Keratinocyte (primary cell): ENCODE data around the gene CDK15. TPM values are rescaled to one million over a fixed set of nuclear protein-coding genes. Genes with fewer than 3 reads are reported as not detected.

Experiments used
- DNase-seq: peaks from one replicate; pipeline ENCODE4 v3.0.0-alpha.2; 2011; ENCODE audit warnings: low read depth, missing footprints, low spot score
- FAIRE-seq: peaks from 2 replicates; lab custom pipeline; 2011; peaks lifted over from hg19 to GRCh38; lab: Jason Lieb, UNC
- H2AFZ ChIP-seq: 2 replicates; pipeline ENCODE4 v1.6.0; 2012; ENCODE audit warnings: low read length, control low read depth, inconsistent platforms; ENCODE audit not compliant: control insufficient read depth
- H3K27ac ChIP-seq: 2 replicates; pipeline ENCODE4 v1.5.1; 2011; ENCODE audit warnings: low read length; ENCODE audit not compliant: control insufficient read depth, insufficient read depth
- H3K27me3 ChIP-seq: 3 replicates; pipeline ENCODE4 v1.6.0; 2011; ENCODE audit warnings: low read length; ENCODE audit not compliant: control insufficient read depth, insufficient read depth; ENCODE audit errors: extremely low read depth
- H3K36me3 ChIP-seq, 2 experiments: 2 replicates in 1 of 2; 3 replicates in 1 of 2; pipeline ENCODE4 v1.5.1; 2011; ENCODE audit warnings: low read length in 2 of 2, mild to moderate bottlenecking in 1 of 2; ENCODE audit not compliant: control insufficient read depth in 2 of 2, insufficient read depth in 2 of 2; ENCODE audit errors: extremely low read depth in 1 of 2
- H3K4me1 ChIP-seq: 3 replicates; pipeline ENCODE4 v1.5.1; 2011; ENCODE audit warnings: low read length; ENCODE audit not compliant: control insufficient read depth, insufficient read depth; ENCODE audit errors: extremely low read depth
- H3K4me2 ChIP-seq: 3 replicates; pipeline ENCODE4 v1.6.0; 2011; ENCODE audit warnings: low read depth, low read length; ENCODE audit not compliant: control insufficient read depth, insufficient read depth; ENCODE audit errors: extremely low read depth
- H3K4me3 ChIP-seq, 3 experiments: fragments of 200-600 bp in 1 of 3; sonication (generic) in 1 of 3; 2 replicates in 2 of 3; 3 replicates in 1 of 3; pipeline ENCODE4 v1.5.1; 2011 to 2016; ENCODE audit warnings: low read length in 3 of 3, mild to moderate bottlenecking in 3 of 3, control low read depth in 2 of 3, inconsistent platforms in 1 of 3, low read depth in 1 of 3, mixed read lengths in 1 of 3, mixed run types in 1 of 3, moderate library complexity in 1 of 3; ENCODE audit not compliant: control insufficient read depth in 2 of 3, insufficient read depth in 2 of 3; ENCODE audit errors: extremely low read depth in 1 of 3
- H3K79me2 ChIP-seq: 2 replicates; pipeline ENCODE4 v1.6.0; 2012; ENCODE audit warnings: low read length; ENCODE audit not compliant: control insufficient read depth, insufficient read depth
- H3K9ac ChIP-seq: 3 replicates; pipeline ENCODE4 v1.6.0; 2011; ENCODE audit warnings: low read length; ENCODE audit not compliant: control insufficient read depth, insufficient read depth; ENCODE audit errors: extremely low read depth
- H3K9me1 ChIP-seq: 3 replicates; pipeline ENCODE4 v1.6.0; 2011; ENCODE audit warnings: low read length; ENCODE audit not compliant: control insufficient read depth, insufficient read depth; ENCODE audit errors: extremely low read depth
- H3K9me3 ChIP-seq: 2 replicates; pipeline ENCODE4 v1.5.1; 2012; ENCODE audit warnings: low read depth, low read length; ENCODE audit not compliant: control insufficient read depth
- H4K20me1 ChIP-seq: 3 replicates; pipeline ENCODE4 v1.6.0; 2011; ENCODE audit warnings: low read length; ENCODE audit not compliant: control insufficient read depth, insufficient read depth; ENCODE audit errors: extremely low read depth
- CTCF ChIP-seq, 3 experiments: IDR thresholded peaks in 1 of 3; conservative IDR thresholded peaks in 1 of 3; optimal IDR thresholded peaks in 1 of 3; 2 replicates in 2 of 3; 3 replicates in 1 of 3; pipeline versions ENCODE3 to v1.5.1; 2011; ENCODE audit warnings: low read length in 3 of 3, mild to moderate bottlenecking in 3 of 3, moderate library complexity in 2 of 3, control low read depth in 1 of 3, inconsistent platforms in 1 of 3; ENCODE audit not compliant: insufficient read depth in 2 of 3; ENCODE audit errors: extremely low read depth in 1 of 3
- EZH2 ChIP-seq: IDR thresholded peaks from one replicate; pipeline ENCODE4 v1.6.1; 2012; ENCODE audit warnings: inconsistent platforms, mild to moderate bottlenecking, low read length, moderate library complexity
- dilution Hi-C: fragments of 300-500 bp; cut with MboI; formaldehyde crosslinking; loops from one replicate; pipeline ENCODE4 v1.7.0; 2020; ENCODE audit warnings: low sequenced_read_pairs; ENCODE audit not compliant: extremely low pct_ligation_motif_present
- polyA plus RNA-seq, 5 experiments: library from polyadenylated mRNA; depleted of rRNA in 3 of 5; stranded (reverse) in 3 of 5; stranded (forward) in 1 of 5; unstranded in 1 of 5; fragments of >200 nt; gene quantifications; 1 replicate in 1 of 5; 2 replicates in 3 of 5; 3 replicates in 1 of 5; pipeline versions ENCODE4 v1.2.1 to v1.2.3, GENCODE V29; 2011 to 2012; ENCODE audit warnings: missing spikeins in 2 of 5, low read depth in 1 of 5, low replicate concordance in 1 of 5

The CDK15 gene
- polyA plus RNA-seq, 1 donor (not counting 4 experiments of a cell fraction or from before 2014, with no cell fraction given), result 0.96 TPM

- H3K4me3 ChIP-seq, result no peak overlapping the region
- FAIRE-seq, result no peak
- dilution Hi-C loops, result no loop called here
- no peak overlapping the region for H3K27ac ChIP-seq
- H3K4me2 ChIP-seq, result no peak overlapping the region
- no peaks in the 10 kb centered on the region for H3K36me3 ChIP-seq
- no peaks in the 10 kb centered on the region for H3K79me2 ChIP-seq
- H3K4me1 ChIP-seq, result peaks cover 3% of the 10 kb centered on the region
- H3K9me3 ChIP-seq, result no peaks in the 10 kb centered on the region
- no peaks in the 10 kb centered on the region for H3K9me1 ChIP-seq
- TF ChIP-seq EZH2 (no peak), CTCF (optimal IDR thresholded peaks at IDR 0.05 in 1 of 3, IDR thresholded peaks at IDR 0.05 in 1 of 3, conservative IDR thresholded peaks at IDR 0.05 in 1 of 3; ENCODE audit: extremely low read depth in 1 of 3, insufficient read depth in 2 of 3, low read length in 3 of 3) (no peak)
- no peak overlapping the region for H2AFZ ChIP-seq
- no peaks in the 10 kb centered on the region for H3K27me3 ChIP-seq
- no peak overlapping the region for H3K9ac ChIP-seq
- no peaks in the 10 kb centered on the region for H4K20me1 ChIP-seq
- no peak for DNase-seq
Measured at GRCh38 chr2:201900362-201900761, 94.0 kb downstream of the CDK15 start.

- Histone ChIP-seq H3K9me1 (no peaks in the 10 kb centered on the region), H3K9ac (no peak overlapping the region), H3K4me1 (peaks cover 3% of the 10 kb centered on the region), H3K36me3 (no peaks in the 10 kb centered on the region), H3K4me2 (no peak overlapping the region), H3K4me3 (no peak overlapping the region), H4K20me1 (no peaks in the 10 kb centered on the region), H3K27me3 (no peaks in the 10 kb centered on the region), H2AFZ (no peak overlapping the region), H3K79me2 (no peaks in the 10 kb centered on the region), H3K27ac (no peak overlapping the region), H3K9me3 (no peaks in the 10 kb centered on the region)
- DNase-seq (no peak), FAIRE-seq (no peak)
- no peak for TF ChIP-seq EZH2
- TF ChIP-seq CTCF (optimal IDR thresholded peaks at IDR 0.05 in 1 of 3, IDR thresholded peaks at IDR 0.05 in 1 of 3, conservative IDR thresholded peaks at IDR 0.05 in 1 of 3; ENCODE audit: extremely low read depth in 1 of 3, insufficient read depth in 2 of 3, low read length in 3 of 3), result no peak
- dilution Hi-C loops, result no loop called here
Measured at GRCh38 chr2:201901786-201902185, 95.4 kb downstream of the CDK15 start.
